HG02943 (cell line): Measurements from ENCODE around the gene MCF2L.

Experiments used
- ATAC-seq: cut with Tn5 transposase; IDR thresholded peaks from one replicate; pipeline ENCODE4 v1.9.1; 2021; ENCODE audit warnings: mild to moderate bottlenecking, low read depth, moderate library complexity; ENCODE audit not compliant: unreplicated experiment

MCF2L gene

GRCh38 chr13:112994084-112994780 lies 25.2 kb downstream of the MCF2L start:
- ATAC-seq: no peak

- no peak for ATAC-seq
Observed at GRCh38 chr13:112994781-112995355, 25.9 kb downstream of the MCF2L start.

GRCh38 chr13:112995395-112996191 lies 26.6 kb downstream of the MCF2L start:
- ATAC-seq: no peak

- no peak for ATAC-seq
Observed at GRCh38 chr13:112996671-112997091, 27.7 kb downstream of the MCF2L start.

GRCh38 chr13:112997188-112998130 lies 28.4 kb downstream of the MCF2L start:
- ATAC-seq: no peak

- no peak for ATAC-seq
Observed at GRCh38 chr13:112998521-112999280, 29.7 kb downstream of the MCF2L start.

- ATAC-seq: no peak
Observed at GRCh38 chr13:112999414-113000177, 30.6 kb downstream of the MCF2L start.

GRCh38 chr13:113000575-113000974 lies 31.6 kb downstream of the MCF2L start:
- no peak for ATAC-seq

GRCh38 chr13:113001241-113002140 lies 32.5 kb downstream of the MCF2L start:
- ATAC-seq: no peak

- no peak for ATAC-seq
Observed at GRCh38 chr13:113002206-113002912, 33.3 kb downstream of the MCF2L start.

GRCh38 chr13:113002913-113003290 lies 33.9 kb downstream of the MCF2L start:
- ATAC-seq: no peak

GRCh38 chr13:113004126-113004525 lies 35.1 kb downstream of the MCF2L start:
- no peak for ATAC-seq

- ATAC-seq: no peak
Observed at GRCh38 chr13:113005076-113005865, 36.3 kb downstream of the MCF2L start.

GRCh38 chr13:113005997-113006396 lies 37.0 kb downstream of the MCF2L start:
- no peak for ATAC-seq

GRCh38 chr13:113006660-113007059 lies 37.6 kb downstream of the MCF2L start:
- no peak for ATAC-seq

GRCh38 chr13:113008851-113009250 lies 39.8 kb downstream of the MCF2L start:
- ATAC-seq: no peak
